ENCODE measurements around the gene GDI1. TPM values are rescaled to one million over a fixed set of nuclear protein-coding genes. Genes with fewer than 3 reads are reported as not detected.

The GDI1 gene
- polyA plus RNA-seq, 1 of the 3 experiments (the other 2 are of a cell fraction) = 408 TPM

- Histone ChIP-seq H3K4me2 (no peak overlapping the region), H3K27ac (ENCODE audit: low read depth in 2 of 2, low read length in 1 of 2) (no peak overlapping the region), H3K4me3 (ENCODE audit: low read depth in 2 of 2, low read length in 1 of 2) (no peak overlapping the region), H3F3A (replicated peaks; ENCODE audit: insufficient read depth) (no peaks in the 10 kb centered on the region), H3K79me2 (ENCODE audit: insufficient read depth) (peaks cover 16% of the 10 kb centered on the region), H2AFZ (ENCODE audit: low read depth) (no peak overlapping the region), H3K27me3 (ENCODE audit: insufficient read depth) (peaks cover 23% of the 10 kb centered on the region), H3K9me2 (no peaks in the 10 kb centered on the region), H3K4me1 (ENCODE audit: control insufficient read depth in 1 of 2, insufficient read depth in 2 of 2, low read depth in 1 of 2, low read length in 1 of 2) (peaks cover 0 to 11% of the 10 kb centered on the region in 2 experiments; a peak in 1 of 4 replicates), H4K20me1 (ENCODE audit: insufficient read depth) (0 out of 2 replicates have a peak, but pooled peaks cover 5% of the 10 kb centered on the region), H3K9me3 (no peaks in the 10 kb centered on the region), H3K9ac (no peak overlapping the region), H3K36me3 (replicated peaks in 1 of 2; ENCODE audit: control insufficient read depth in 1 of 2, insufficient read depth in 2 of 2, low read length in 1 of 2) (peaks cover 0 to 2% of the 10 kb centered on the region in 2 experiments)
- ChIA-PET CTCF (interaction anchor here (1.0 kb wide), 1 partner anchor 50 kb away, joined by 3 read pairs; no protein-coding TSS in a partner anchor), POLR2A (no interaction called here)
- DNase-seq = no peak
- 77% methylated on average over 4 of the region's 18 CpGs for WGBS (ENCODE audit: low lambda C conversion rate)
- TF ChIP-seq MXI1 (IDR thresholded peaks at IDR 0.05; ENCODE audit: low read depth, low read length) (no peak), NRF1 (IDR thresholded peaks at IDR 0.05; ENCODE audit: low read depth, low read length) (no peak), YY1 (IDR thresholded peaks at IDR 0.05; ENCODE audit: low read depth) (no peak), GABPA (IDR thresholded peaks at IDR 0.05; ENCODE audit: low read depth) (no peak), ELF1 (IDR thresholded peaks at IDR 0.05) (no peak), TCF12 (IDR thresholded peaks at IDR 0.05) (no peak), RAD21 (IDR thresholded peaks at IDR 0.05; ENCODE audit: low read length) (no peak), MAX (IDR thresholded peaks at IDR 0.05; ENCODE audit: low read depth) (no peak), FOSL2 (IDR thresholded peaks at IDR 0.05; ENCODE audit: borderline replicate concordance, low read depth) (no peak), EZH2phosphoT487 (IDR thresholded peaks at IDR 0.05; ENCODE audit: borderline replicate concordance, low read depth) (no peak), RFX5 (IDR thresholded peaks at IDR 0.05; ENCODE audit: low read length) (no peak), TAF1 (IDR thresholded peaks at IDR 0.05; ENCODE audit: borderline replicate concordance, low read depth, low read length) (no peak)
- TF ChIP-seq, protein P1, sequence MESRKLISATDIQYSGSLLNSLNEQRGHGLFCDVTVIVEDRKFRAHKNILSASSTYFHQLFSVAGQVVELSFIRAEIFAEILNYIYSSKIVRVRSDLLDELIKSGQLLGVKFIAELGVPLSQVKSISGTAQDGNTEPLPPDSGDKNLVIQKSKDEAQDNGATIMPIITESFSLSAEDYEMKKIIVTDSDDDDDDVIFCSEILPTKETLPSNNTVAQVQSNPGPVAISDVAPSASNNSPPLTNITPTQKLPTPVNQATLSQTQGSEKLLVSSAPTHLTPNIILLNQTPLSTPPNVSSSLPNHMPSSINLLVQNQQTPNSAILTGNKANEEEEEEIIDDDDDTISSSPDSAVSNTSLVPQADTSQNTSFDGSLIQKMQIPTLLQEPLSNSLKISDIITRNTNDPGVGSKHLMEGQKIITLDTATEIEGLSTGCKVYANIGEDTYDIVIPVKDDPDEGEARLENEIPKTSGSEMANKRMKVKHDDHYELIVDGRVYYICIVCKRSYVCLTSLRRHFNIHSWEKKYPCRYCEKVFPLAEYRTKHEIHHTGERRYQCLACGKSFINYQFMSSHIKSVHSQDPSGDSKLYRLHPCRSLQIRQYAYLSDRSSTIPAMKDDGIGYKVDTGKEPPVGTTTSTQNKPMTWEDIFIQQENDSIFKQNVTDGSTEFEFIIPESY (IDR thresholded peaks at IDR 0.05; ENCODE audit: borderline replicate concordance, low read depth) = no peak
Measured at GRCh38 chrX:154449618-154450017, 12.7 kb downstream of the GDI1 start.

GRCh38 chrX:154450312-154450711 lies 13.4 kb downstream of the GDI1 start:
- Histone ChIP-seq H3K4me1 (ENCODE audit: control insufficient read depth in 1 of 2, insufficient read depth in 2 of 2, low read depth in 1 of 2, low read length in 1 of 2) (peaks cover 0 to 4% of the 10 kb centered on the region in 2 experiments; a peak in 1 of 4 replicates), H3F3A (replicated peaks; ENCODE audit: insufficient read depth) (no peaks in the 10 kb centered on the region), H2AFZ (ENCODE audit: low read depth) (no peak overlapping the region), H3K36me3 (replicated peaks in 1 of 2; ENCODE audit: control insufficient read depth in 1 of 2, insufficient read depth in 2 of 2, low read length in 1 of 2) (peaks cover 0 to 2% of the 10 kb centered on the region in 2 experiments), H3K9ac (no peak overlapping the region), H3K4me3 (ENCODE audit: low read depth in 2 of 2, low read length in 1 of 2) (no peak overlapping the region), H3K27ac (ENCODE audit: low read depth in 2 of 2, low read length in 1 of 2) (no peak overlapping the region), H4K20me1 (ENCODE audit: insufficient read depth) (0 out of 2 replicates have a peak, but pooled peaks cover 5% of the 10 kb centered on the region), H3K9me3 (no peaks in the 10 kb centered on the region), H3K27me3 (ENCODE audit: insufficient read depth) (peaks cover 23% of the 10 kb centered on the region), H3K79me2 (ENCODE audit: insufficient read depth) (peaks cover 9% of the 10 kb centered on the region; the same call in 1 of the 2 replicates), H3K4me2 (no peak overlapping the region), H3K9me2 (no peaks in the 10 kb centered on the region)
- POLR2A ChIA-PET = no interaction called here
- CTCF ChIA-PET = no interaction called here
- TF ChIP-seq, protein P1 (IDR thresholded peaks at IDR 0.05; ENCODE audit: borderline replicate concordance, low read depth) = no peak
- no peak for TF ChIP-seq MEF2A (IDR thresholded peaks at IDR 0.05; ENCODE audit: borderline replicate concordance, low read depth)
- TF ChIP-seq RCOR1 (IDR thresholded peaks at IDR 0.05; ENCODE audit: low read length) = no peak
- TF ChIP-seq NFIC (IDR thresholded peaks at IDR 0.05; ENCODE audit: borderline replicate concordance) = no peak
- no peak for TF ChIP-seq CTCF (IDR thresholded peaks at IDR 0.05)
- no peak for TF ChIP-seq GABPA (IDR thresholded peaks at IDR 0.05; ENCODE audit: low read depth)
- TF ChIP-seq FOSL2 (IDR thresholded peaks at IDR 0.05; ENCODE audit: borderline replicate concordance, low read depth) = no peak
- no peak for TF ChIP-seq RFX5 (IDR thresholded peaks at IDR 0.05; ENCODE audit: low read length)
- TF ChIP-seq GATA2 (CRISPR knock-in tag; IDR thresholded peaks at IDR 0.05) = no peak
- no peak for TF ChIP-seq SIN3A (IDR thresholded peaks at IDR 0.05; ENCODE audit: borderline replicate concordance, low read depth, low read length)
- TF ChIP-seq, protein P2, sequence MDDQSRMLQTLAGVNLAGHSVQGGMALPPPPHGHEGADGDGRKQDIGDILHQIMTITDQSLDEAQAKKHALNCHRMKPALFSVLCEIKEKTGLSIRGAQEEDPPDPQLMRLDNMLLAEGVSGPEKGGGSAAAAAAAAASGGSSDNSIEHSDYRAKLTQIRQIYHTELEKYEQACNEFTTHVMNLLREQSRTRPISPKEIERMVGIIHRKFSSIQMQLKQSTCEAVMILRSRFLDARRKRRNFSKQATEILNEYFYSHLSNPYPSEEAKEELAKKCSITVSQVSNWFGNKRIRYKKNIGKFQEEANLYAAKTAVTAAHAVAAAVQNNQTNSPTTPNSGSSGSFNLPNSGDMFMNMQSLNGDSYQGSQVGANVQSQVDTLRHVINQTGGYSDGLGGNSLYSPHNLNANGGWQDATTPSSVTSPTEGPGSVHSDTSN (IDR thresholded peaks at IDR 0.05) = no peak
- no peak for TF ChIP-seq SMC3 (IDR thresholded peaks at IDR 0.05; ENCODE audit: low read depth, low read length)
- no peak for TF ChIP-seq FOXM1 (IDR thresholded peaks at IDR 0.05; ENCODE audit: low read depth)
- no peak for DNase-seq
- WGBS (ENCODE audit: low lambda C conversion rate) = 57% methylated on average over 12 of the region's 17 CpGs
